GM12892 (cell line): Measurements from ENCODE around the gene ADSL.

Experiments
- POLR2A ChIP-seq: IDR thresholded peaks from 2 replicates; pipeline ENCODE4 v1.6.1; 2011; ENCODE audit warnings: low read depth, low read length, control low read depth
- POLR2AphosphoS5 ChIP-seq: IDR thresholded peaks from 2 replicates; pipeline ENCODE4 v1.6.1; 2011; ENCODE audit warnings: low read depth, low read length, control low read depth
- TAF1 ChIP-seq: IDR thresholded peaks from 2 replicates; pipeline ENCODE4 v1.6.1; 2011; ENCODE audit warnings: low read depth, mild to moderate bottlenecking, control low read depth, low read length, borderline replicate concordance

- no peak for TF ChIP-seq POLR2AphosphoS5
- TF ChIP-seq POLR2A, result no peak
- no peak for TF ChIP-seq TAF1
Measured at GRCh38 chr22:40341604-40342003, 4.7 kb upstream of the ADSL start.
